ENCODE data around the gene AUTS2.

The AUTS2 gene

DNA sequence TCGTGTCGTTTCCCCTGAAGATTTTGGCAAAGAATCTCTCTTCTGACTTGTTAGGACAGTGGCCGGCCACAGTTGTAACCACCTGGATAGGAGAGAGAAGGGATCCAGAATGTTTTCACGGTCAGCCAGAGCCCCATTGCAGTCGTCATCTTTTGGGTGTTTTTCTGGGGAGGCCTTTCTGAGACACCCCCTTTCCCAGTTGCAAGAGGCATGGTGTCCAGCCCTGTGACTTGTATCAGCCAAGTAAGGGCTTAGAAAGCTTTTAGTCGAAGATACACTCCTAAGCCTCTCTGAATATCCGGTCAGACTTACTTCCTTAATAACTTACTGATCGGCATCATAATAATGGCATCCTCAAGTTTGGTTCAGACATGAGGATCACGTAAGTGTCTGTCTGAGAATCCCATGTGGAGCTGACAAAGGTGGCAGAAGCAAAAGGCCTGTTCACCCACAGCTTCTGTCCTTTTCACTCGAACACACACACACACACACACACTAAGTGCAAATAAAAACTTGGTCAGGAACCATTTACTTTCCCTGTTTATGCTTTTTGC, 1098.0 kb downstream of the AUTS2 start:
- peak overlapping the region; percentile 86 for H3K4me3 Mint-ChIP-seq
- H3K36me3 Mint-ChIP-seq (ENCODE audit: low read depth) = no peaks in the 10 kb centered on the region
- peaks cover 42% of the 10 kb centered on the region for H3K27me3 Mint-ChIP-seq
- H3K27ac Mint-ChIP-seq = no peak overlapping the region
- ATAC-seq (no peak), DNase-seq (no peak)
- H3K4me1 Mint-ChIP-seq = peaks cover 14% of the 10 kb centered on the region
- no peaks in the 10 kb centered on the region for H3K9me3 Mint-ChIP-seq

DNA sequence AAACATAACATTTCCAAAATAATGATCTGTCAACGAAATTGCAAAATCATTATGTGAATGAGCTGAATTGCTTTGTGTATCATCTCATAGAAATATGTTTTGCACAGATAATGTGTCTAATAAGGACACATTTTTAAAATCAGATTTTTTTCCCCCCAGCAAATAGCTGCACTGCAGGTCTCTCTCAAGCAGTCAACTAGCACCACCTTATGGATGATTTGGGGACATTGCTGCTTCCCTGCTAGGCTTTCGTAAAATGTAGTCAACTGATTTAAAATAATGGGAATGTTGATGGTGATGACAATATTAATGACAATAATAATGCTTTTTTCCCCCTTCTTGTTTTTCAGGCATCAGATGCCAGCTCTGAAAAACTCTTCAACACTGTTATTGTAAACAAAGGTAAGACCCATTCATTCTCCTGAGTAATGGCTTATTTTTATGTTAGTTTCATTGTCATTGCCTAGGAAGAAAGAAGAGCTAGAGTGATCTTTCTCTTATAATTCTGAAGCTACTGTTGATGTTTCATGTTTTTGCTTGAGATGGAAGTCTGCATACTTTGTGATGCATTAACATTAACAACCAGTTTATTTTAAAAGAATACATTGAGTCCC, 1100.1 kb downstream of the AUTS2 start:
- DNase-seq = no peak
- Mint-ChIP-seq H3K4me3 (no peak overlapping the region), H3K27ac (no peak overlapping the region)

DNA sequence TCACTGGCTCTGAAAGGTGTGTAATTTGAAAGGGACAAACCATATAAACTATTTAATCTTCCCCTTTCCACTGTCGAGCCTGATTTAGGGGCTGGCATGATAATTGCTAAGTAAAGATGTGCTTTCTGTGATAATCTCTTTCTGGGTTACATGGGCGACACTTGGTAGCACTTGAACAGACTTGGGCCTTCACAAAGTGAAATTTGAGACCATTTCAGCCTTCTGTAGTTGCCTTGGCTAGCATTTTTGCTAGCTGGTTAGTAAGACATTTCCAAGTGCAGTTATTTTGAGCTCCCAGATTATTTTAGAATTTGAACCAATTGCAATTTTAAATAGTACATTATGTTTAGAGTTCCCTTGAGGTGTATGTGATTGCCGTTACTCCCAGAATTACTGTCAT, 1101.0 kb downstream of the AUTS2 start:
- Mint-ChIP-seq H3K4me1 (peaks cover 9% of the 10 kb centered on the region), H3K9me3 (no peaks in the 10 kb centered on the region), H3K27me3 (peaks cover 26% of the 10 kb centered on the region), H3K4me3 (no peak overlapping the region), H3K36me3 (ENCODE audit: low read depth) (no peaks in the 10 kb centered on the region), H3K27ac (no peak overlapping the region)
- ATAC-seq (no peak), DNase-seq (no peak)

More for the DNA sequence above, 1100.1 kb downstream of the AUTS2 start:
- Mint-ChIP-seq H3K36me3 (ENCODE audit: low read depth) (no peaks in the 10 kb centered on the region), H3K27me3 (peaks cover 29% of the 10 kb centered on the region), H3K9me3 (no peaks in the 10 kb centered on the region), H3K4me1 (peaks cover 12% of the 10 kb centered on the region)
- ATAC-seq = no peak

DNA sequence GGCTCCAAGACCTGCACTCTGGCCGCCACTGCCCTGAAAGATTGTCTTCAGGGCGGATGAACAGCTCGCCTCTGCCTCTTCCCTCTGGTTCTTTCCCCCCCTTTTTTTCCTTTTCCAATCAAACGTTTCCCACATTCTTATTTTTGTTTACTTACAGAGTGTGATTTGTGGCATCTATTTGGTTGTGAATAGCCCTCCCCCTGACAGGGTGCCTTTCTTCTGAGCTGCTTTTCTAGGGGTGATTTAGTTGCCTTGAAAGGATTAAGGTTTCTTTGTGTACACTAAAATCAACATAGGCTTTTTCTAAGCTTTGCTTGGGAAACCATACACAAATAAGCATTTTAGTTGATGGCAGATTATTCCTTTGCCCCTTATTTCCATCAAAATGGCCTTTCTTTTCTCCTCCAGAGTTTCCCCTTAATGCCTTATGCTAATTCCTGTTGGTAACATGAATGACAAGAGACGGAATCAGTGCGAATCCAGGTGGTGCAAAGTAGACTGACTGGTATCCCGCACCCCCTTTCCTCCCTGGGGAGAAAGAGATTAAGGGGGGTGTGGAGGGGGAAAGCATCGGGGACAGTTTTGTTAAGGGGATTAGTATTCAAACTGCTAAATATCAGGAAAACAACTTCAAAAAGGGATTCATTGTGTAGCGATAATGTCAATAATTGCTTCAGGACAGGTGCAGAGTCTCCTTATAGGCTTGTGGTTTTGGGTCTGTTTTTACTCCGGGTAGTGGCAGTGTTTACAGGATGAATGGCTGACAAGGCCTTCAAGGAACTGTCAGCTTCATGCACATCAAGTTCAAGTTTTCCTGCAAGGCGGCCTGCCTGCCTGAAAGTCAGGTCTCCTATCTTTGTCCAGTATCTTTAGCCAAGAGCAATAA, 1102.0 kb downstream of the AUTS2 start:
- ATAC-seq = no peak
- Mint-ChIP-seq H3K36me3 (ENCODE audit: low read depth) (no peaks in the 10 kb centered on the region), H3K9me3 (no peaks in the 10 kb centered on the region), H3K4me1 (peaks cover 7% of the 10 kb centered on the region), H3K27ac (no peak overlapping the region), H3K4me3 (no peak overlapping the region), H3K27me3 (peaks cover 23% of the 10 kb centered on the region)
- no peak for DNase-seq

DNA sequence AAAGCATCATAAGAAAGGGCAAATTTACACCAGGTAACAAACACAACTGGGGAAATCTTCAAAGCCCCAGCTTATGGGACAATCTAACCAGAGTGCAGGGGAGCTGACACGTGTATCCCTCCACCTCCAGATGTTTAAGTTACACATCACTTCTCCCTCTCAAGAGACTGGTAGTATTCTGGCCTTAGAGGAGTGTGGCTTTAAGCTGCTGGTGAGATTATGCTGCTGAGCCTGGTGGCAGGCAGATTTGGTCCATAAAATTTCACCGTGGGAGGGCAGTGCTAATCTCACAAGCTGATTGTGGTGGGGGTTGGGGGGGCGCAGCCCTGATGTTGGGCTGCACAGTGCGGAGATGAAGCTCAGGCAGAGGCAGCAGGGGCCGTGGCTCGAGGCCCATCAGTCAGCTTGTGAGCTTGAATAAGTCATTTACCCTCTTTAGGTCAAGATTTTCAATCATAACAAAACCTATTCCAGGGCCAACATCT, 1102.7 kb downstream of the AUTS2 start:
- DNase-seq (no peak), ATAC-seq (no peak)
- no peak overlapping the region for H3K27ac Mint-ChIP-seq
- peaks cover under 1% of the 10 kb centered on the region for H3K4me1 Mint-ChIP-seq
- H3K36me3 Mint-ChIP-seq (ENCODE audit: low read depth) = no peaks in the 10 kb centered on the region
- H3K9me3 Mint-ChIP-seq = no peaks in the 10 kb centered on the region
- peaks cover 16% of the 10 kb centered on the region for H3K27me3 Mint-ChIP-seq
- no peak overlapping the region for H3K4me3 Mint-ChIP-seq

DNA sequence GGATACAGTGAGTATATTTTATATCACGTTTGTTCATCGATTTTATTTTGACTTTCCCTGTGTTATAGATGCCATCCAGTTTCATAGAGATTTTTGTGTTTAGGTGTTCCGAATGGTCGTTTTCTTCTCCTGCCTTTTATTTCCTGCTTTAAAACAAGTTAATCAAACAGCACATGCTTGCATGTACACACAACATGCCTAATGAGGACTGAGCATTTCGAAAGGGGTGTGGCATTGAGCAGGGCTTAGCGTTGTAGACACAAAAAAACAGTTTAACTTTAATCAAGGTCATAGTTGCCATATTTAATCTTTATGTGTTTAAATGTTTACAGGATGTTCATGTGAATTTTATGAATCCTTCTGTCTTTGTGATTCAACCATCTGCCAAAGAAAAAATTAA, 1103.2 kb downstream of the AUTS2 start:
- no peaks in the 10 kb centered on the region for H3K36me3 Mint-ChIP-seq (ENCODE audit: low read depth)
- no peak overlapping the region for H3K27ac Mint-ChIP-seq
- no peak overlapping the region for H3K4me3 Mint-ChIP-seq
- ATAC-seq (no peak), DNase-seq (no peak)
- H3K9me3 Mint-ChIP-seq = no peaks in the 10 kb centered on the region
- no peaks in the 10 kb centered on the region for H3K4me1 Mint-ChIP-seq
- peaks cover 11% of the 10 kb centered on the region for H3K27me3 Mint-ChIP-seq

DNA sequence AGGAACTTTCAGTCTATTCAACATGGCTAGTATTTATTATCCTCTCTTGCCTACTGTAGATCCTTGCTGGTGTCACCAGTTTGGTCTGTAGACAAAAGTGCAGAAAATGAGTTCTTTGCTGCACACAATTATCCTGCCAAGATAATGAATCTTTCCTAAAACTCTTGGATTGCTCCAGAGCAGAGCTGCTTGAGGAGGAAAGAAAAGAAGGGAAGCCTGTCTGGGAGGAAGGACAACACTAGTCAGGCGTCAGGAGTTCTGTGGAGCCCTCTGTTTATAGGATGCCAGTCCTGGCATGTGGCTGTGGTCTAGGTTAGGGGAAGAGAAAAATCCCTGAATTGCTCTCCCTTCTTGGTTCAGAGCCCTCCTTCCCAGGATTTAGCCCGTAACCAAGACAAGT, 1103.7 kb downstream of the AUTS2 start:
- DNase-seq = no peak
- no peak overlapping the region for H3K27ac Mint-ChIP-seq
- H3K4me1 Mint-ChIP-seq = no peaks in the 10 kb centered on the region
- H3K4me3 Mint-ChIP-seq = no peak overlapping the region
- H3K36me3 Mint-ChIP-seq (ENCODE audit: low read depth) = no peaks in the 10 kb centered on the region
- no peaks in the 10 kb centered on the region for H3K9me3 Mint-ChIP-seq
- no peak for ATAC-seq
- peaks cover 7% of the 10 kb centered on the region for H3K27me3 Mint-ChIP-seq

DNA sequence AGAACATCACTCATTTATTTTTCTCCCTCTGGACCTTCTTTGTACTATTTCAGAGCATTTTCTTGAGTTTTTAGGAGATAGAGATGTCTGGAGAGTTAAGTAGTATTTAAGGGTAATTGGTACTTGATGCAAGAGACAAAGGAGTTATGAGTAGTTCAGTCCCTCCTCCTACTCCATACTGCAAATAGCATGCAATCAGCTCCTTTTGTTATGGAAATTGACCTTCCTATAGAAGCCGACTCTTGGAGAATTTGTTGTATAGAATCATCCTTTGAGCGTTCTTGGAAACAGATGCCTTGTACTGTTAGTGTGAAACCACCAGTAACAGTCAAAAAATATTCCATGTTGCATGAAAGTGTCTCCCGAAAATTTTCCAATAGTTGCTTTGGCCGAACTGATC, 1105.5 kb downstream of the AUTS2 start:
- Mint-ChIP-seq H3K27ac (no peak overlapping the region), H3K4me3 (no peak overlapping the region), H3K27me3 (no peaks in the 10 kb centered on the region), H3K36me3 (ENCODE audit: low read depth) (no peaks in the 10 kb centered on the region), H3K4me1 (no peaks in the 10 kb centered on the region), H3K9me3 (no peaks in the 10 kb centered on the region)
- ATAC-seq (no peak), DNase-seq (no peak)

DNA sequence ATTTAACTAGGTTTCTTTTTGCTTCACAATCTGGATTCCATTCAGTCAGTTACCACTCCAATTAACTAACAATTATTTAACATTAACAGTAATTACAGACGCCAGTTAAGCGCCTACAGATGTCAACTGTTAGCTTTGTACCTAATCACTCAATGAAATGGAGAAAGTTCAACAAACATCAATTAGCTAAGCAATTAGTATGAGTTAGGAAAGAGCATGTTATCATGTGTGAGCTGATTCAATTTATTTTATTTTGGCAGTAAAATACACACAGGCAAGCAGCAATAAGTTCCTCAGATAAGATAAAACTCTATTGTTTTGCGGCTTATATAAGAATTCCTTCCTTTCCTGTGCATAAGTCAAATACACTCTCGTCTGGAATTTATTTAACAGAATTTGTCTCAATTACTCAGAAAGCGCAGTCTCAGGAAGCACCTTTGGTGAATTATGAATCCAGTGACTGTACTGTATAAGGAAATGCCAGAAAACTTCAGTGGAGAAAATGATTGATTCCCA, 1106.6 kb downstream of the AUTS2 start:
- Mint-ChIP-seq H3K27me3 (no peaks in the 10 kb centered on the region), H3K4me1 (no peaks in the 10 kb centered on the region), H3K4me3 (no peak overlapping the region), H3K36me3 (ENCODE audit: low read depth) (no peaks in the 10 kb centered on the region), H3K9me3 (no peaks in the 10 kb centered on the region), H3K27ac (no peak overlapping the region)
- no peak for ATAC-seq
- no peak for DNase-seq

DNA sequence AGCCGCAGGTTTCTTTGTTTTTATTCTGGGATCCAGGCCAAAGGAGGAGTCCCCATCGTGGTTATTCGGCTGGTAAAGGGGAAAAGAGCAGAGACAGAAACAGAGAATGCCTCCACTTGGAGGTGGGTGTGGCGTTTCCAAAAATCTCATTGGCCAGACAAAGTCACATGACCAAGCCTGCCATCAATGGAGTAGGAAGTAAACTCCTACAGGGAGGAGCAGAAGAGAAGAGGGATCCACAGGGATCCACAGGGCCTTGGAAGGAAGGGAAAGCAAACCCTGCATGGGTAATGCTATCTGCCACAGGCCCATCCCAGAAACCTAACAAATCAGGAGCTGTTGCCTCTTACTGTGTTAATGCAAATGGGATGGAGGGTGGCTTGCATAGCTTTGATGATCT, 1107.9 kb downstream of the AUTS2 start:
- no peaks in the 10 kb centered on the region for H3K36me3 Mint-ChIP-seq (ENCODE audit: low read depth)
- ATAC-seq (no peak), DNase-seq (no peak)
- no peak overlapping the region for H3K27ac Mint-ChIP-seq
- no peaks in the 10 kb centered on the region for H3K9me3 Mint-ChIP-seq
- no peaks in the 10 kb centered on the region for H3K27me3 Mint-ChIP-seq
- H3K4me1 Mint-ChIP-seq = no peaks in the 10 kb centered on the region
- no peak overlapping the region for H3K4me3 Mint-ChIP-seq

DNA sequence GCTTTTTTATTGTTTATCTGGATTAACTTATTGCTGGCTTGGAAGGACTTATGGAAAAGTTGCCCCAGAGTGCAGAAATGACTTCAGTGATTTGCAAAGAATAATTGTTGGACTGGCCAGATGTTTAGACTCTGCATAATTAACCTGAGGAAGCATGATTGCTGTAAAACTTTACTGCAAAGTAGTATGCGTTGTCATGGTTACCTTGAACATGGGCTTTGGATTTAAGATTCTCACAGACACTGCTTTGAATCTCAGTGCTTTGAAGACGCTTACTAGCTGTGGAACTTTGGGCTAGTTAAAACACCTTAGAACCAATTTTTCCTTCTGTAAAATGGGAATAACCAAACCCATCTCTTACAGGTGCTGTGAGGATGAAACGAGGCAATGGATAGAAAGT, 1108.4 kb downstream of the AUTS2 start:
- no peaks in the 10 kb centered on the region for H3K36me3 Mint-ChIP-seq (ENCODE audit: low read depth)
- no peak overlapping the region for H3K4me3 Mint-ChIP-seq
- H3K27ac Mint-ChIP-seq = no peak overlapping the region
- H3K4me1 Mint-ChIP-seq = no peaks in the 10 kb centered on the region
- H3K27me3 Mint-ChIP-seq = no peaks in the 10 kb centered on the region
- no peak for ATAC-seq
- no peak for DNase-seq
- no peaks in the 10 kb centered on the region for H3K9me3 Mint-ChIP-seq

DNA sequence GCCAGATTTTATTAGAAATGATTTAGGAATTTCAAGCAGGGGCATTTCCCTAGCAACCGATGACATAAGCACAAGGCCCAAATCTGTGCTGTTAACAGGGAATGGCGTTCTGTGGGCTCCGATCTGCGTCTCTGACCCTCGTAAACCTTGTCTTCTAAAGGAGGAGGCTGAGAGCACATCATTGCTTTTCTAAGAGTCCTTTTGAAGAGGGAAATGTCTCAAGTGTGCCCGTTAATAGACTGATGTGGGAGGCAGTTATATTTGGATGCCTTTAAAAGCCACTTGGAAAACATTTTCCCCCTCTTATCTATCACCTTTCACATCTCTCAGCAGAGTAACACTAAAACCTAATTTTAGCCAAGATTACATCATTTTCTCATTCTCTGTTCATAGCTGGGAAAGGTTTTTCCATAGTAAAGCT, 1109.6 kb downstream of the AUTS2 start:
- Mint-ChIP-seq H3K4me1 (no peaks in the 10 kb centered on the region), H3K4me3 (no peak overlapping the region), H3K27ac (no peak overlapping the region), H3K36me3 (ENCODE audit: low read depth) (no peaks in the 10 kb centered on the region), H3K9me3 (no peaks in the 10 kb centered on the region), H3K27me3 (no peaks in the 10 kb centered on the region)
- no peak for ATAC-seq
- DNase-seq = no peak

DNA sequence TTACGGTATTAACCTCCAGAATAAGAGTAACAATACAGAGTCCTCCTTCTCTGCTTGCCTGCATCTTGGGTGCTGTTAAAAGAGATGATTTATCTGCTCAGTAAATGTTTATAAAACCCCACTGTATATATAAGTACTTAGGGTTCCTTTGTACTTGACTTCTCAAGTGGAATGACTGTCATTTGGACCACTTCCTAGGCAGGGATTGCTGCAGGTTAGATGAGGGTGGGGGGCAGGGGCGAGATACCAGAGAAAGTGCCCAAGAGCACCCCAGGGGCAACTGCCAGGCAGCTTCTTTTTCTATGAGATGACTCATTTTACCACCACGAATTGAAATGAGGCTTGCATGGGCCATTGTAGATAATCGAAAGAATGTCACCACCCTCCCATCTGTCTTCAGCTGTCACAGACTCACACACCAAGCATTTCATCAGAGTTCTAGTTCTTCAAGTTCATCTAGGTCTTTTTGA, 1111.8 kb downstream of the AUTS2 start:
- DNase-seq (no peak), ATAC-seq (no peak)
- no peaks in the 10 kb centered on the region for H3K9me3 Mint-ChIP-seq
- H3K4me1 Mint-ChIP-seq = no peaks in the 10 kb centered on the region
- no peak overlapping the region for H3K27ac Mint-ChIP-seq
- H3K4me3 Mint-ChIP-seq = no peak overlapping the region
- H3K36me3 Mint-ChIP-seq (ENCODE audit: low read depth) = peaks cover 3% of the 10 kb centered on the region
- H3K27me3 Mint-ChIP-seq = no peaks in the 10 kb centered on the region

DNA sequence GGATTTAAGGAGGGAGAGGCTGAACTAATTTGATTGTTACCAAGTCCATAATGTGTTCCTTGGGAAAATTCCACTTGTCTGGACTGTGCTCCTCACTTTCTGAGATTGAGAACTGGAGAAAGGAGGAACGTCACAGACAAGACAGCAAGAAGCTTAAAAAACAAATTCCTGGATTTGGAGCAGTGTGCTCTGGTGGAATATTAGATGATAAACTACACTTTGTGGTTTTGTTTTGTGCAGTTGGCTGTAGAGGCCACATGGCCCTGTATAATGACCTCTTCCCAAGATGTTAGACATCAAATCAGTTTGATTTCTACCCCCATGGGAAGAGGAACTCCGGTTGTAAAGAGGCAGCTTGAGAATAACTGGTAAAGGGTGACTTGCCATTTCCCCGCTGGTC, 1112.4 kb downstream of the AUTS2 start:
- no peak overlapping the region for H3K4me3 Mint-ChIP-seq
- H3K9me3 Mint-ChIP-seq = no peaks in the 10 kb centered on the region
- no peak overlapping the region for H3K27ac Mint-ChIP-seq
- ATAC-seq (no peak), DNase-seq (no peak)
- H3K36me3 Mint-ChIP-seq (ENCODE audit: low read depth) = peaks cover 3% of the 10 kb centered on the region
- no peaks in the 10 kb centered on the region for H3K4me1 Mint-ChIP-seq
- no peaks in the 10 kb centered on the region for H3K27me3 Mint-ChIP-seq

DNA sequence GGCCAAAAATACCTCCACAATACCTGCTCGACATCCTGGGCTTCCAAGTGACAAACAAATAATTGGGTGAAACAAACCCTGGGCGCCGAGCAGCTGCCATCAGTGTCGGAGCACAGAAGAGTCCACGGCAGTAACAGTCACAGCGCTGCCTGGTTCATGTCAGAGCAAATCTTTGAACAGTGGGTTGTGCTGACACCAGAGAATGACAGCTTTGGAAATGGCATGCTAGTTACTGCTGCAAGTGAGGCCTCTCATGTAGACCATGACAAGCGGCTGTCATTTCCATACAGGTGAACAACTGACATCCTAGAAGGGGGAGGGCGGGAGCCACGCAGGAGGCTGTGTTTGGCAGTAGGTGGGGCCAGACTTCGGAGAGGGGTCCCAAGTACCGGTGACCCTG, 1113.2 kb downstream of the AUTS2 start:
- no peaks in the 10 kb centered on the region for H3K4me1 Mint-ChIP-seq
- ATAC-seq = no peak
- peaks cover 3% of the 10 kb centered on the region for H3K36me3 Mint-ChIP-seq (ENCODE audit: low read depth)
- H3K9me3 Mint-ChIP-seq = no peaks in the 10 kb centered on the region
- H3K27me3 Mint-ChIP-seq = no peaks in the 10 kb centered on the region
- no peak overlapping the region for H3K27ac Mint-ChIP-seq
- DNase-seq = no peak
- no peak overlapping the region for H3K4me3 Mint-ChIP-seq
